ENCODE data around the gene ACAA1. TPM values are rescaled to one million over a fixed set of nuclear protein-coding genes. Genes with fewer than 3 reads are reported as not detected.
"Not testable (repeated sequence)": the region's sequence is repeated elsewhere in the genome, so short reads cannot be mapped to it uniquely, and the experiment has no call there.

The ACAA1 gene
- polyA plus RNA-seq, 1 of the 3 experiments (the other 2 are of a cell fraction) = 86.4 TPM

GRCh38 chr3:38163117-38163840, 26.4 kb upstream of the ACAA1 start:
- Histone ChIP-seq H3K4me2 (no peak overlapping the region), H3K4me3 (ENCODE audit: low read depth in 2 of 2, low read length in 1 of 2) (no peak overlapping the region), H3K36me3 (replicated peaks in 1 of 2; ENCODE audit: control insufficient read depth in 1 of 2, insufficient read depth in 2 of 2, low read length in 1 of 2) (no peaks in the 10 kb centered on the region), H3K9ac (no peak overlapping the region), H3K27me3 (ENCODE audit: insufficient read depth) (no peaks in the 10 kb centered on the region), H3K9me2 (no peaks in the 10 kb centered on the region), H3K9me3 (no peaks in the 10 kb centered on the region), H2AFZ (ENCODE audit: low read depth) (no peak overlapping the region), H4K20me1 (ENCODE audit: insufficient read depth) (no peaks in the 10 kb centered on the region), H3K79me2 (ENCODE audit: insufficient read depth) (peaks cover 29% of the 10 kb centered on the region), H3K4me1 (ENCODE audit: control insufficient read depth in 1 of 2, insufficient read depth in 2 of 2, low read depth in 1 of 2, low read length in 1 of 2) (peaks cover 0 to 13% of the 10 kb centered on the region in 2 experiments; a peak in 2 of 4 replicates), H3F3A (replicated peaks; ENCODE audit: insufficient read depth) (peaks cover 22% of the 10 kb centered on the region), H3K27ac (ENCODE audit: low read depth in 2 of 2, low read length in 1 of 2) (no peak overlapping the region; a peak in 1 of 4 replicates)
- ChIA-PET CTCF (interaction anchor here (0.9 to 2.0 kb wide), 5 partner anchors 9 to 189 kb away, joined by 3 to 11 read pairs (median 3); no protein-coding TSS in a partner anchor), POLR2A (interaction anchor here (3.2 kb wide), 1 partner anchor 23 kb away, joined by 21 read pairs; no protein-coding TSS in a partner anchor)
- no peak for DNase-seq
- WGBS (ENCODE audit: low lambda C conversion rate) = 95% methylated on average over 12 of the region's 12 CpGs
- TF ChIP-seq TEAD4 (IDR thresholded peaks at IDR 0.05; ENCODE audit: borderline replicate concordance, insufficient read depth) = no peak
- no peak for TF ChIP-seq SIN3A (IDR thresholded peaks at IDR 0.05; ENCODE audit: borderline replicate concordance, low read depth, low read length)
- no peak for TF ChIP-seq REST (IDR thresholded peaks at IDR 0.05; ENCODE audit: low read depth, low read length)
- no peak for TF ChIP-seq EP300 (IDR thresholded peaks at IDR 0.05; ENCODE audit: borderline replicate concordance in 1 of 2, low read depth in 1 of 2, low read length in 1 of 2)
- no peak for TF ChIP-seq FOSL2 (IDR thresholded peaks at IDR 0.05; ENCODE audit: borderline replicate concordance, low read depth)
- no peak for TF ChIP-seq PBX3 (IDR thresholded peaks at IDR 0.05)
- TF ChIP-seq FOXM1 (IDR thresholded peaks at IDR 0.05; ENCODE audit: low read depth) = no peak
- no peak for TF ChIP-seq RFX5 (IDR thresholded peaks at IDR 0.05; ENCODE audit: low read length)
- TF ChIP-seq RXRA (IDR thresholded peaks at IDR 0.05; ENCODE audit: borderline replicate concordance, low read depth) = no peak
- TF ChIP-seq YY1 (IDR thresholded peaks at IDR 0.05; ENCODE audit: low read depth) = no peak
- no peak for TF ChIP-seq CHD2 (IDR thresholded peaks at IDR 0.05; ENCODE audit: low read length, partially characterized antibody)
- TF ChIP-seq ZBTB33 (IDR thresholded peaks at IDR 0.05; ENCODE audit: borderline replicate concordance, low read depth) = no peak
- TF ChIP-seq GATA2 (CRISPR knock-in tag; IDR thresholded peaks at IDR 0.05) = no peak
- TF ChIP-seq RAD21 (IDR thresholded peaks at IDR 0.05; ENCODE audit: low read length) = no peak
- TF ChIP-seq FOXJ3 (CRISPR knock-in tag; IDR thresholded peaks at IDR 0.05) = no peak
- TF ChIP-seq TCF12 (IDR thresholded peaks at IDR 0.05) = no peak
- TF ChIP-seq TAF1 (IDR thresholded peaks at IDR 0.05; ENCODE audit: borderline replicate concordance, low read depth, low read length) = no peak
- no peak for TF ChIP-seq MXI1 (IDR thresholded peaks at IDR 0.05; ENCODE audit: low read depth, low read length)
- no peak for TF ChIP-seq RCOR1 (IDR thresholded peaks at IDR 0.05; ENCODE audit: low read length)

GRCh38 chr3:38160704-38161103, 23.8 kb upstream of the ACAA1 start:
- H3K27me3 ChIP-seq (ENCODE audit: insufficient read depth); H3K4me1 ChIP-seq (ENCODE audit: control insufficient read depth in 1 of 2, insufficient read depth in 2 of 2, low read depth in 1 of 2, low read length in 1 of 2); DNase-seq; H3K36me3 ChIP-seq (replicated peaks in 1 of 2; ENCODE audit: control insufficient read depth in 1 of 2, insufficient read depth in 2 of 2, low read length in 1 of 2); H3K9me3 ChIP-seq; H3K4me2 ChIP-seq; H4K20me1 ChIP-seq (ENCODE audit: insufficient read depth); H3K9ac ChIP-seq; POLR2A ChIA-PET; H3K79me2 ChIP-seq (ENCODE audit: insufficient read depth); CTCF ChIA-PET; H3K9me2 ChIP-seq; H2AFZ ChIP-seq (ENCODE audit: low read depth); H3K4me3 ChIP-seq (ENCODE audit: low read depth in 2 of 2, low read length in 1 of 2); H3K27ac ChIP-seq (ENCODE audit: low read depth in 2 of 2, low read length in 1 of 2): not testable (repeated sequence)
- WGBS (ENCODE audit: low lambda C conversion rate) = 85% methylated on average over 11 of the region's 11 CpGs
- peaks cover 11% of the 10 kb centered on the region for H3F3A ChIP-seq (replicated peaks; ENCODE audit: insufficient read depth)
